CD4-positive, CD25-positive, alpha-beta regulatory T cell (primary cell): ENCODE results near the gene PAK1. TPM values are rescaled to one million over a fixed set of nuclear protein-coding genes. Genes with fewer than 3 reads are reported as not detected.

Experiments
- ATAC-seq, 2 donors: fragments of 150-1000 bp; cut with Tn5 transposase; one replicate each; pipeline ENCODE4 v1.10.0; 2021; ENCODE audit warnings: low read depth in 2 of 2, moderate number of reproducible peaks in 2 of 2, moderate library complexity in 1 of 2
- DNase-seq, 3 donors: peaks; one replicate each; pipeline versions ENCODE4 v3.0.0 to v3.0.0-alpha.2; 2012 to 2022; ENCODE audit warnings: mixed read lengths in 1 of 3
- H3K27ac ChIP-seq: one replicate; pipeline ENCODE4 v1.7.0; 2013; ENCODE audit warnings: mild to moderate bottlenecking, low read length; ENCODE audit not compliant: insufficient read depth, poor library complexity, severe bottlenecking
- H3K27me3 ChIP-seq: one replicate; pipeline ENCODE4 v1.7.0; 2013; ENCODE audit warnings: low read length; ENCODE audit not compliant: control insufficient read depth, insufficient read depth
- H3K36me3 ChIP-seq: one replicate; pipeline ENCODE4 v1.7.0; 2013; ENCODE audit warnings: mild to moderate bottlenecking, low read length, moderate library complexity; ENCODE audit not compliant: control insufficient read depth, insufficient read depth
- H3K4me1 ChIP-seq: 2 replicates; pipeline ENCODE4 v1.7.0; 2013; ENCODE audit warnings: mild to moderate bottlenecking, low read length; ENCODE audit not compliant: insufficient read depth, control insufficient read depth, poor library complexity, severe bottlenecking
- H3K4me3 ChIP-seq: one replicate; pipeline ENCODE4 v1.7.0; 2013; ENCODE audit warnings: low read depth, mild to moderate bottlenecking, low read length, moderate library complexity
- H3K9me3 ChIP-seq, 2 experiments: 1 replicate in 1 of 2; 2 replicates in 1 of 2; pipeline ENCODE4 v1.7.0; 2013; ENCODE audit warnings: low read length in 2 of 2, mild to moderate bottlenecking in 1 of 2, moderate library complexity in 1 of 2; ENCODE audit not compliant: control insufficient read depth in 2 of 2
- H3K27ac Mint-ChIP-seq, 3 donors: one replicate each; pipeline ENCODE4 v1.8.0; 2020 to 2022; ENCODE audit warnings: mild to moderate bottlenecking in 3 of 3, mixed read lengths in 3 of 3, moderate library complexity in 2 of 3
- H3K27me3 Mint-ChIP-seq: one replicate; pipeline ENCODE4 v1.8.0; 2022; ENCODE audit warnings: mild to moderate bottlenecking, mixed read lengths
- H3K36me3 Mint-ChIP-seq: one replicate; pipeline ENCODE4 v1.8.0; 2020; ENCODE audit warnings: mixed read lengths
- H3K4me1 Mint-ChIP-seq, 4 donors: one replicate each; pipeline ENCODE4 v1.8.0; 2020 to 2022; ENCODE audit warnings: mixed read lengths in 4 of 4, mild to moderate bottlenecking in 1 of 4
- H3K4me3 Mint-ChIP-seq, 4 donors: one replicate each; pipeline ENCODE4 v1.8.0; 2020 to 2022; ENCODE audit warnings: mild to moderate bottlenecking in 4 of 4, mixed read lengths in 4 of 4, moderate library complexity in 3 of 4
- H3K9me3 Mint-ChIP-seq, 7 donors: one replicate each; pipeline ENCODE4 v1.8.0; 2020 to 2022; ENCODE audit warnings: mixed read lengths in 7 of 7, mild to moderate bottlenecking in 3 of 7, moderate library complexity in 2 of 7
- polyA plus RNA-seq, 4 donors: library from polyadenylated mRNA; unstranded; fragments of 300-500 nt; fragmentation: Illumina TruSeq; gene quantifications; one replicate each; pipeline ENCODE4 v1.2.3, GENCODE V29; 2021
- total RNA-seq: library from RNA; stranded (reverse); gene quantifications from one replicate; pipeline ENCODE4 v1.2.3, GENCODE V29; 2022

The PAK1 gene
- total and polyA plus RNA-seq, 5 donors from 2014 or later, result 8.0 to 15.3 (median 13.8) TPM

DNA sequence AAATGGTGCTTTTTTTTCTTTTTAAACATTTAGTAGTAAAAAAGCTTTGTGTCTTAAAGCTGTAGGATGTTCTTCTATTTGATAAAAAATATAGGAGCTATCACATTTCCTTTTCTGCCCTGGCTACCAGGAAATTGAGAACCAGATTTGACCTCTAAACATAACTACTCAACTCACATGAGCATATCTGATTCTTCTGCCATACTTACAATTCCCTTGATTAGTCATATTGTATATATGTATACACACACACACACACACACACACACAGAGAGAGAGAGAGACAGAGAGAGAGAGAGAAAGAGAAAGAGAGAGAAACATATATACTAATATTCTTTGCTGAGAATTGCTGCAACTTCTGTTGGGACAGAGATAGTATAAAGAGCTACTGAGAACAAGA, 149.4 kb downstream of the PAK1 start:
- Mint-ChIP-seq H3K36me3 (peaks cover 45% of the 10 kb centered on the region), H3K27me3 (no peaks in the 10 kb centered on the region), H3K4me1 (no peaks in the 10 kb centered on the region), H3K9me3 (peaks cover 0 to 3% (median 0%) of the 10 kb centered on the region in 7 donors), H3K4me3 (no peak overlapping the region), H3K27ac (peak overlapping the region in 1 of 3 donors; percentile 92)
- ATAC-seq (no peak), DNase-seq (no peak)
- no peak overlapping the region for H3K27ac ChIP-seq
- H3K9me3 ChIP-seq, result no peaks in the 10 kb centered on the region
- no peaks in the 10 kb centered on the region for H3K27me3 ChIP-seq
- H3K4me3 ChIP-seq, result no peak overlapping the region
- H3K36me3 ChIP-seq, result peaks cover 7% of the 10 kb centered on the region
- no peaks in the 10 kb centered on the region for H3K4me1 ChIP-seq

DNA sequence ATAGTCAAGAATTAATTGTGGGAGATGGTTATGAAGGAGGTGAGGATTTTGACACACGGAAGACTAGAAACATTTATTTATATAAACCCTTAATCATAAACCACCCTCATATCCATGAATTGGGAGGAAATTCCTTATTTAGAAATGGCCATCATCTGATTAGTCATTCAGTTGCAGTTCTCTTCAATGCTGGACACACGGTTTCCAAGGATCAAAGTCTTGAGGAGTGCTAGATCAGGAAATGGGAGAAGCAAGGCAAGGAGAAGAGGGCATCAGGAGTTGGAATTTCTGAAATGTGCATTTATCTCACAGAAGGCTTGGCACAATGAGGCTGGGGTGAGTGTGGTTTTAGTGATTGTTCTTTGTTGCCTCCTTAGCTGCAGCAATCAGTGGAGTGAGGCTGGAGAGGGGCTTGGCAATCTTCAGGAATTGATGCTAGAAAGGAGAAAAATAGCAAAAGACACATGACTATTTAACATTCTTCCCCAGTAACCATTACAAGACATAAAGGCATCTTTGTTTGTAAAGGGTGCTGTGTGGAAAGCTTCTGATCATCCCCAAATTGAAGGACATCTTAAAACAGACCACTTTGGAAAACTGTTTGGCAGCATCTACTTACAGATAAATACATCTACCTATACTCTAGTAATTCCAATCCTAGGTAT, 150.8 kb downstream of the PAK1 start:
- H3K4me3 ChIP-seq, result no peak overlapping the region
- Mint-ChIP-seq H3K27ac (no peak overlapping the region), H3K4me1 (no peaks in the 10 kb centered on the region), H3K36me3 (peaks cover 32% of the 10 kb centered on the region), H3K4me3 (no peak overlapping the region), H3K9me3 (no peaks in the 10 kb centered on the region), H3K27me3 (no peaks in the 10 kb centered on the region)
- no peaks in the 10 kb centered on the region for H3K4me1 ChIP-seq
- no peak overlapping the region for H3K27ac ChIP-seq
- no peaks in the 10 kb centered on the region for H3K27me3 ChIP-seq
- peaks cover 7% of the 10 kb centered on the region for H3K36me3 ChIP-seq
- no peak for DNase-seq
- ATAC-seq, result no peak
- H3K9me3 ChIP-seq, result no peaks in the 10 kb centered on the region

DNA sequence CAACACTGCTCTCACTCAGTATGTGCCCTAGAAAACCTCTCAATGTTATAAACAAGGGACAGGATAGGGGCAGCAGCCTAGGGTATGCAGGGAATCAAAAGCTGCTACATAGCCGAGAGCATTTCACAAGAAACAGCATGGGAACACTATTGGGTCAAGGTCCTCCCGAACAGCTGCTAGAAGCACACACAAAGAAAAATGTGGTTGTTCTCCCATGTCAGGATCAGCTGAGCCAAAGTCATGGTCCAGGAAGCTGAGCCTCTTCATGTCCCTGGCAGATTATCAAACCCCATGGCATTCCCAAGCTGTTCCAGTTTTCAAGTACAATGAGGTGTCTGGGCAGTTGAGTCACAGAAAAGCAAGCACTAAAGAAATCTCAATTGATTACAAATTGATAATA, 151.4 kb downstream of the PAK1 start:
- Mint-ChIP-seq H3K4me3 (no peak overlapping the region), H3K4me1 (no peaks in the 10 kb centered on the region), H3K27ac (no peak overlapping the region), H3K9me3 (no peaks in the 10 kb centered on the region), H3K27me3 (no peaks in the 10 kb centered on the region), H3K36me3 (peaks cover 26% of the 10 kb centered on the region)
- ATAC-seq, result no peak
- no peak overlapping the region for H3K27ac ChIP-seq
- no peak overlapping the region for H3K4me3 ChIP-seq
- H3K27me3 ChIP-seq, result no peaks in the 10 kb centered on the region
- H3K4me1 ChIP-seq, result no peaks in the 10 kb centered on the region
- H3K36me3 ChIP-seq, result peaks cover 7% of the 10 kb centered on the region
- no peaks in the 10 kb centered on the region for H3K9me3 ChIP-seq
- no peak for DNase-seq

DNA sequence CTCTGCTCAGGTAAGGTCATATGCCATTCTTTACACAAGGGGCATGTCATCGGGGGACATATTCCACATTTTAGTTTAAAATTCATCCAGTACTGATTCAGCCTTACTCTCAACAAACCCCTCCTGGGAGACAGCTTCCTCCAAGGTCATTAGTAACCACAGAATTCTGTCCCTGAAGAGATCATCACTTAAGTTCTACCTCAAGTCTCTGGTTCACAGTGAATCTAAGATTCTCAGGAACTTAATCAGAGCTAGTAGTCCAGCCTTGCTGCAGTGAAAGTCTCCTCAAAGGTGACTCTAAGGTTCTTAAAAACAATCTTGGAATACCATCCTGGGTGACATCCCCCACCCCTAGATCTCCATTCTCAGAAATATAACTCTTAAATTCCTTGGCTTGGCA, 153.5 kb downstream of the PAK1 start:
- no peak for ATAC-seq
- Histone ChIP-seq H3K27me3 (no peaks in the 10 kb centered on the region), H3K9me3 (no peaks in the 10 kb centered on the region), H3K27ac (no peak overlapping the region), H3K4me1 (no peaks in the 10 kb centered on the region), H3K4me3 (no peak overlapping the region), H3K36me3 (peaks cover 7% of the 10 kb centered on the region)
- no peak overlapping the region for H3K4me3 Mint-ChIP-seq
- no peak overlapping the region for H3K27ac Mint-ChIP-seq
- DNase-seq, result no peak
- H3K4me1 Mint-ChIP-seq, result no peaks in the 10 kb centered on the region
- peaks cover 18% of the 10 kb centered on the region for H3K36me3 Mint-ChIP-seq
- H3K27me3 Mint-ChIP-seq, result no peaks in the 10 kb centered on the region
- no peaks in the 10 kb centered on the region for H3K9me3 Mint-ChIP-seq

DNA sequence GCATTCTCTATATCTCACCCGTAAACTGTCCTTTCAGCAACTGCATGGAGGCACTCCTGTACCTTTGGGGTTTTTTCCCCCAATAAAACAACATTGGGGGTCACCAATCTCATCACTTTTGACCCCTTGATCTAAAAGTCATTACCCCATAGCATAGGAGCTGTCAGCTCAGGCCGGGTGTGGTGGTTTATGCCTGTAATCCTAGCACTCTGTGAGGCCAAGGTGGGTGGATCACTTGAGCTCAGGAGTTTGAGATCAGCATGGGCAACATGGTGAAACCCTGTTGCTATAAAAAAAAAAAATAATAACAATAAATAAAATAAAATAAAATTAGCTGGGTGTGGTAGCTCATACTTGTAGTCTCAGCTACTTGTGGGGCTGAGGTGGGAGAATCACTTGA, 155.3 kb downstream of the PAK1 start:
- Histone ChIP-seq H3K27me3 (no peaks in the 10 kb centered on the region), H3K4me1 (no peaks in the 10 kb centered on the region), H3K4me3 (no peak overlapping the region), H3K9me3 (no peaks in the 10 kb centered on the region), H3K36me3 (peaks cover 4% of the 10 kb centered on the region), H3K27ac (no peak overlapping the region)
- H3K27me3 Mint-ChIP-seq, result peaks cover 4% of the 10 kb centered on the region
- H3K27ac Mint-ChIP-seq, result no peak overlapping the region
- DNase-seq (no peak), ATAC-seq (no peak)
- H3K4me3 Mint-ChIP-seq, result no peak overlapping the region
- peaks cover 18% of the 10 kb centered on the region for H3K36me3 Mint-ChIP-seq
- no peaks in the 10 kb centered on the region for H3K9me3 Mint-ChIP-seq
- no peaks in the 10 kb centered on the region for H3K4me1 Mint-ChIP-seq

DNA sequence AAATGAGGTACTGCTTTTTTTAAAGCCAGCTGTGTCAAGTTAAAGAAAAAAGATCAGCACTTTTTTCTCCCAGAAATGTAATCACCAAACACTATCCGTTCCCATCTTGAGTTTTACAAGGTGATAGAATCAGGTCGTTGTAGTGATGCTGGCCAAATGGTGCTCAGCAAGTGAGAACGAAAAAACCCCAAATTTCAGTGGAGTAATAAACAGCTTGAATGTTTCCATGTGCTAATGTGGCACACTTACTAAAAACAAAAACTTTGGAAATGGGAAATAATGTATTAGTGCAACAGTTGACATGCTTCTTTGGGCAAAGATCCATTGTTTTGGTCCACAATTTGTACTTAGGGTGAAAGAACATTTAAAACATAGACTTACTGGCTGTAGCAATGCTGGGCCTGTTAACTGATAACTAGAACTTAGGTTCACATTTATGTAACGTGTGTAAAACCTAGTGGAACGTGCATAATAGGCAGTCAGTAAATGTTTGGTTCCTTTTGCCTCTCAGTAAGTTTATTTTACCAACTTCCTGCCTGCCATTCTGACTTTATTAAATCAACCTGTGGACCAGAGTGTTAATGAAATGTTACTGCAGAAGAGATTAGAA, 157.1 kb downstream of the PAK1 start:
- no peak for DNase-seq

DNA sequence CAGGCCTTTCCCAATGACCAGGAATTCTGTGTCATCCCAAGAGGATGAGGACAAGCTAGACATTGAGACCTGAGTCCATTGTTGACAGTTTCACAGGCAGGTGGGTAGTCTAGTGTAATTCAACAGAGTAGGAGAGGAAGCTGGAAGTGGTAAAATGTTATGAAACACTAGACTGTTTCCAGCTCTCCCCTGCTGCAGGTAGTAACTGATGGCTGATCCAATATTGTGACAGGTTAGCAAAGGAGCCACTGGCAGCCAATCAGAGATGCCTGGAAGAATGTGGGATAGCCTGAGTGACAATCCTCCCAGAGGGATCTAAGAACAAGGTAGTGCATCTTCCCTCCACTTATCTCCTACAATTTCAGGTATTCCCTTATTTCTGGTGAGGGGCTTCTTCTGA, 161.8 kb downstream of the PAK1 start:
- DNase-seq (no peak), ATAC-seq (no peak)
- Histone ChIP-seq H3K27ac (no peak overlapping the region), H3K4me3 (no peak overlapping the region), H3K27me3 (no peaks in the 10 kb centered on the region), H3K9me3 (no peaks in the 10 kb centered on the region), H3K4me1 (no peaks in the 10 kb centered on the region), H3K36me3 (no peaks in the 10 kb centered on the region)
- Mint-ChIP-seq H3K9me3 (no peaks in the 10 kb centered on the region), H3K27me3 (peaks cover 24% of the 10 kb centered on the region), H3K27ac (no peak overlapping the region), H3K4me1 (no peaks in the 10 kb centered on the region), H3K4me3 (no peak overlapping the region), H3K36me3 (no peaks in the 10 kb centered on the region)

More for the DNA sequence above, 157.1 kb downstream of the PAK1 start:
- H3K36me3 Mint-ChIP-seq, result peaks cover under 1% of the 10 kb centered on the region
- no peaks in the 10 kb centered on the region for H3K4me1 Mint-ChIP-seq
- no peak overlapping the region for H3K27ac ChIP-seq
- ATAC-seq, result no peak
- no peaks in the 10 kb centered on the region for H3K27me3 ChIP-seq
- H3K4me1 ChIP-seq, result no peaks in the 10 kb centered on the region
- no peaks in the 10 kb centered on the region for H3K36me3 ChIP-seq
- H3K9me3 Mint-ChIP-seq, result no peaks in the 10 kb centered on the region
- H3K27me3 Mint-ChIP-seq, result peaks cover 10% of the 10 kb centered on the region
- H3K4me3 ChIP-seq, result no peak overlapping the region
- H3K27ac Mint-ChIP-seq, result no peak overlapping the region
- H3K9me3 ChIP-seq, result no peaks in the 10 kb centered on the region
- H3K4me3 Mint-ChIP-seq, result no peak overlapping the region

DNA sequence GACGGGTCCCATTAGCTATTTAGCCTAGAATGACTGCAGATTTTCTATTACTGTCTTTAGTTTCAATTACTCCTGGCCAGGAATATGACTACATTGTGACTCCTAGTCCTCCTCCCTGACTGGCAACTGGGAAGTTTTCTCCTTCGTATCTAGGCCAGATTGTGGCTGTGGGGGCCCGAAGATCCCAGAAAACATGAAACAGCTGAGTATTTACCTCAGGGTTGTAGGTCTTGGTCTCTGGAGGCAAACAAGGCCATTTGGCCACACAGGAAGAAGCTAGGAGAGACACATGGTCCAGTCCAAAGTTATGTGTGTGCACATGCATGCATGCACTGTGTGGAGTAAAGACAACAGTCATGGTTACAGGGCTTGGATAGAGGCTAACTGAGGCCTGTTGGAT, 162.2 kb downstream of the PAK1 start:
- H3K27me3 ChIP-seq, result no peaks in the 10 kb centered on the region
- H3K27ac ChIP-seq, result no peak overlapping the region
- ATAC-seq, result no peak
- no peak overlapping the region for H3K27ac Mint-ChIP-seq
- H3K4me3 Mint-ChIP-seq, result no peak overlapping the region
- no peaks in the 10 kb centered on the region for H3K9me3 Mint-ChIP-seq
- peaks cover 24% of the 10 kb centered on the region for H3K27me3 Mint-ChIP-seq
- no peak for DNase-seq
- H3K36me3 ChIP-seq, result no peaks in the 10 kb centered on the region
- no peaks in the 10 kb centered on the region for H3K4me1 ChIP-seq
- no peak overlapping the region for H3K4me3 ChIP-seq
- H3K4me1 Mint-ChIP-seq, result no peaks in the 10 kb centered on the region
- H3K36me3 Mint-ChIP-seq, result no peaks in the 10 kb centered on the region
- H3K9me3 ChIP-seq, result no peaks in the 10 kb centered on the region
